ENCODE measurements around the gene SUN3.

Gene SUN3

GRCh38 chr7:48033922-48034321 is 5.0 kb upstream of the SUN3 start:
- Histone ChIP-seq H2AFZ (ENCODE audit: low read length) (no peak overlapping the region), H3K9me3 (ENCODE audit: insufficient read depth, low read depth, low read length) (no peaks in the 10 kb centered on the region; the same call in 1 of the 2 replicates), H3K4me2 (ENCODE audit: low read depth, low read length, poor library complexity, severe bottlenecking) (no peak overlapping the region), H3F3A (ENCODE audit: low read depth) (no peaks in the 10 kb centered on the region), H4K20me1 (ENCODE audit: insufficient read depth, low read length, poor library complexity, severe bottlenecking) (no peaks in the 10 kb centered on the region), H3K9me2 (replicated peaks; ENCODE audit: low read depth, low read length) (no peaks in the 10 kb centered on the region), H3K27me3 (ENCODE audit: insufficient read depth, low read length, poor library complexity, severe bottlenecking) (no peaks in the 10 kb centered on the region), H3K79me2 (ENCODE audit: insufficient read depth, low read length) (no peaks in the 10 kb centered on the region), H3K9ac (ENCODE audit: low read depth, low read length, poor library complexity, severe bottlenecking) (no peak overlapping the region), H3K36me3 (ENCODE audit: insufficient read depth, low read length) (no peaks in the 10 kb centered on the region), H3K4me3 (ENCODE audit: low read length, poor library complexity, severe bottlenecking) (no peak overlapping the region), H3K4me1 (ENCODE audit: insufficient read depth, low read length, poor library complexity, severe bottlenecking) (no peaks in the 10 kb centered on the region)
- TF ChIP-seq, protein P1, sequence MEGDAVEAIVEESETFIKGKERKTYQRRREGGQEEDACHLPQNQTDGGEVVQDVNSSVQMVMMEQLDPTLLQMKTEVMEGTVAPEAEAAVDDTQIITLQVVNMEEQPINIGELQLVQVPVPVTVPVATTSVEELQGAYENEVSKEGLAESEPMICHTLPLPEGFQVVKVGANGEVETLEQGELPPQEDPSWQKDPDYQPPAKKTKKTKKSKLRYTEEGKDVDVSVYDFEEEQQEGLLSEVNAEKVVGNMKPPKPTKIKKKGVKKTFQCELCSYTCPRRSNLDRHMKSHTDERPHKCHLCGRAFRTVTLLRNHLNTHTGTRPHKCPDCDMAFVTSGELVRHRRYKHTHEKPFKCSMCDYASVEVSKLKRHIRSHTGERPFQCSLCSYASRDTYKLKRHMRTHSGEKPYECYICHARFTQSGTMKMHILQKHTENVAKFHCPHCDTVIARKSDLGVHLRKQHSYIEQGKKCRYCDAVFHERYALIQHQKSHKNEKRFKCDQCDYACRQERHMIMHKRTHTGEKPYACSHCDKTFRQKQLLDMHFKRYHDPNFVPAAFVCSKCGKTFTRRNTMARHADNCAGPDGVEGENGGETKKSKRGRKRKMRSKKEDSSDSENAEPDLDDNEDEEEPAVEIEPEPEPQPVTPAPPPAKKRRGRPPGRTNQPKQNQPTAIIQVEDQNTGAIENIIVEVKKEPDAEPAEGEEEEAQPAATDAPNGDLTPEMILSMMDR (conservative IDR thresholded peaks at IDR 0.05; ENCODE audit: low read length) = no peak
- TF ChIP-seq EZH2phosphoT487 (IDR thresholded peaks at IDR 0.05; ENCODE audit: borderline replicate concordance) = no peak

GRCh38 chr7:48031111-48031510 is 2.2 kb upstream of the SUN3 start:
- H3K4me1 ChIP-seq (ENCODE audit: insufficient read depth, low read length, poor library complexity, severe bottlenecking) = no peaks in the 10 kb centered on the region
- H3K9me2 ChIP-seq (replicated peaks; ENCODE audit: low read depth, low read length) = no peaks in the 10 kb centered on the region
- no peaks in the 10 kb centered on the region for H4K20me1 ChIP-seq (ENCODE audit: insufficient read depth, low read length, poor library complexity, severe bottlenecking)
- no peaks in the 10 kb centered on the region for H3K36me3 ChIP-seq (ENCODE audit: insufficient read depth, low read length)
- H3F3A ChIP-seq (ENCODE audit: low read depth) = no peaks in the 10 kb centered on the region
- H3K4me3 ChIP-seq (ENCODE audit: low read length, poor library complexity, severe bottlenecking) = no peak overlapping the region
- H3K9me3 ChIP-seq (ENCODE audit: insufficient read depth, low read depth, low read length) = no peaks in the 10 kb centered on the region; the same call in 1 of the 2 replicates
- no peak overlapping the region for H3K9ac ChIP-seq (ENCODE audit: low read depth, low read length, poor library complexity, severe bottlenecking)
- TF ChIP-seq, protein P1 (conservative IDR thresholded peaks at IDR 0.05; ENCODE audit: low read length) = no peak
- no peak for TF ChIP-seq EZH2phosphoT487 (IDR thresholded peaks at IDR 0.05; ENCODE audit: borderline replicate concordance)
- no peaks in the 10 kb centered on the region for H3K79me2 ChIP-seq (ENCODE audit: insufficient read depth, low read length)
- H3K27me3 ChIP-seq (ENCODE audit: insufficient read depth, low read length, poor library complexity, severe bottlenecking) = no peaks in the 10 kb centered on the region
- H2AFZ ChIP-seq (ENCODE audit: low read length) = no peak overlapping the region
- H3K4me2 ChIP-seq (ENCODE audit: low read depth, low read length, poor library complexity, severe bottlenecking) = no peak overlapping the region

DNA sequence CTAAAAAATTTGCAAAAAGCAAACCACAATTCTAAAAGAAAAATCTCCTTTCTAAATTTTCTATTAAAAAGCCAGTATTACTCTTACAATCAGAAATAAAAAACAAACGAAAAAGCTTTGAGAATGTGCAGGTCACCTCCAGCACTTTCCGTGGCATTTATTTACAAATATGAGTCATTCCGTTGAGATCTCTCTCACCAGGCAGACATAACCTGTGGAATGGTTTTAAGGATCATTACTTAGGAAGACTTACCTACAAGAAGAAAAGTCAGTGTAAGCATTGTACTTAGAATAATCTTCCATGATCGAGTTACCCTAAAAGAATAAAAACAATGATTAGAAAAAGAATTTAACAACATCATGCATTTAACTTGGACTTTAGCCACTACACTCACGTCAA is 3.3 kb downstream of the SUN3 start:
- H3F3A ChIP-seq (ENCODE audit: low read depth) = no peaks in the 10 kb centered on the region
- no peaks in the 10 kb centered on the region for H3K27me3 ChIP-seq (ENCODE audit: insufficient read depth, low read length, poor library complexity, severe bottlenecking)
- H3K9me3 ChIP-seq (ENCODE audit: insufficient read depth, low read depth, low read length) = no peaks in the 10 kb centered on the region
- H3K4me1 ChIP-seq (ENCODE audit: insufficient read depth, low read length, poor library complexity, severe bottlenecking) = no peaks in the 10 kb centered on the region
- no peaks in the 10 kb centered on the region for H3K36me3 ChIP-seq (ENCODE audit: insufficient read depth, low read length)
- H4K20me1 ChIP-seq (ENCODE audit: insufficient read depth, low read length, poor library complexity, severe bottlenecking) = no peaks in the 10 kb centered on the region
- no peak overlapping the region for H3K4me2 ChIP-seq (ENCODE audit: low read depth, low read length, poor library complexity, severe bottlenecking)
- no peaks in the 10 kb centered on the region for H3K9me2 ChIP-seq (replicated peaks; ENCODE audit: low read depth, low read length)
- no peak overlapping the region for H2AFZ ChIP-seq (ENCODE audit: low read length)
- no peak overlapping the region for H3K9ac ChIP-seq (ENCODE audit: low read depth, low read length, poor library complexity, severe bottlenecking)
- no peak for TF ChIP-seq EZH2phosphoT487 (IDR thresholded peaks at IDR 0.05; ENCODE audit: borderline replicate concordance)
- TF ChIP-seq, protein P1 (conservative IDR thresholded peaks at IDR 0.05; ENCODE audit: low read length) = no peak
- no peak overlapping the region for H3K4me3 ChIP-seq (ENCODE audit: low read length, poor library complexity, severe bottlenecking)
- H3K79me2 ChIP-seq (ENCODE audit: insufficient read depth, low read length) = no peaks in the 10 kb centered on the region

Data from Loucy (cell line).